ENCODE data around the gene EXOC4. TPM values are rescaled to one million over a fixed set of nuclear protein-coding genes. Genes with fewer than 3 reads are reported as not detected.

The EXOC4 gene
- total and polyA plus RNA-seq, 2 of the 8 experiments (the other 6 are each of a cell fraction or from before 2014, with no cell fraction given): 27.0 to 67.3 TPM

DNA sequence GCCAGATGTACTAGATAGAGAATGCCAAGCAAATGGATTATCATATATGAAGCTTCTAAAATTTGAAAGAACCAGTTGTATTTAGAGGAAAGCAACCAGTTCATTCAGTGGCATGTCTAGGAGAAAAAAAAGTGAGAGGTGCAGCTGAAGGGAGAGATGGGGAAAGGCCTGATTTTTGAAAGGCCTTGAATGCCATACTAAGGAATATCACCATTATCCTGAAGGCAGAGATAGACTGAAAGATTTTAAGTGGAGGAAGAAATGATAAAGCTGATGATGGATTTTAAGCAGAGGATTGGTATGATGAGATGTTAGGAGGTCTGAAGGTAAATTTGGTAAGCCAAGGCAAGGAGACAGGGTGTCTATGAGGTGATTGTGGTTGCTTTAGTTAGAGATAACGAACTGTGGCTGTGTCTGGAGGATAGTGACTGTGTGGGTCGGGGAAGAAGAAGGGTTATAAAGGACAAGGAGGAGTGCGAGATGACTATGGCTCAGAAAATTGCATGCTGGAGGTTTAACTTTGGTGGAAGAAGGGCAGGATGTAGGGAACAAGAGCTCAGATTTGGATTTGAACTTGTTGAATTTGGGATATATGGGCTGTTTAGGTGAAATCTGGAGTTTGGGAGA lies 330.8 kb downstream of the EXOC4 start:
- no peaks in the 10 kb centered on the region for H3K36me3 ChIP-seq (ENCODE audit: control insufficient read depth in 2 of 4, insufficient read depth in 4 of 4, low read length in 3 of 4)
- no peak overlapping the region for H3K4me2 ChIP-seq (ENCODE audit: insufficient read depth in 1 of 2, low read depth in 2 of 2, low read length in 2 of 2)
- H3K9me3 ChIP-seq (ENCODE audit: insufficient read depth in 2 of 2, low read depth in 1 of 2, low read length in 1 of 2): no peaks in the 10 kb centered on the region
- H2BK5ac ChIP-seq (ENCODE audit: low read depth, low read length): 0 out of 2 replicates have a peak overlapping the region, but pooled peaks have one; percentile 42
- POLR2A ChIA-PET (ENCODE audit: partially characterized antibody): no interaction called here
- no peak overlapping the region for H3K23ac ChIP-seq (ENCODE audit: insufficient read length)
- H4K20me1 ChIP-seq (replicated peaks in 1 of 2; ENCODE audit: control insufficient read depth in 1 of 2, insufficient read depth in 2 of 2, low read length in 2 of 2): no peaks in the 10 kb centered on the region
- H3K27me3 ChIP-seq (replicated peaks in 1 of 4; ENCODE audit: control insufficient read depth in 3 of 4, extremely low read depth in 1 of 4, insufficient read depth in 3 of 4, low read length in 3 of 4): no peaks in the 10 kb centered on the region
- H2BK20ac ChIP-seq (ENCODE audit: low read length): no peak overlapping the region
- H3K27ac ChIP-seq (ENCODE audit: low read depth, low read length): no peak overlapping the region
- no peak for FAIRE-seq
- H3K23me2 ChIP-seq (ENCODE audit: low read depth, low read length): no peaks in the 10 kb centered on the region; the same call in 1 of the 2 replicates
- H2AFZ ChIP-seq (ENCODE audit: low read length): no peak overlapping the region
- H2BK15ac ChIP-seq (ENCODE audit: low read length): no peak overlapping the region
- no peaks in the 10 kb centered on the region for H3K79me1 ChIP-seq (ENCODE audit: low read depth, low read length)
- no peak overlapping the region for H4K91ac ChIP-seq (replicated peaks; ENCODE audit: insufficient read length, low read length)
- no peak overlapping the region for H2BK12ac ChIP-seq (ENCODE audit: low read depth, low read length)
- DNase-seq (ENCODE audit: low read depth in 1 of 2, low spot score in 2 of 2): no peak
- H4K8ac ChIP-seq (ENCODE audit: extremely low read depth, insufficient read depth, low read length): no peak overlapping the region
- 95% methylated on average over 3 of the region's 3 CpGs; no CpG with 5 or more reads in 1 of the 2 experiments for WGBS, 2 experiments (ENCODE audit: extremely low coverage in 1 of 2, insufficient coverage in 1 of 2, insufficient read length in 1 of 2, insufficient replicate concordance in 2 of 2, low coverage in 1 of 2, low lambda C conversion rate in 2 of 2, missing lambda C conversion rate in 1 of 2)
- no peak overlapping the region for H3K4me3 ChIP-seq (ENCODE audit: extremely low read depth in 1 of 4, insufficient read depth in 2 of 4, low read depth in 3 of 4, low read length in 4 of 4)
- no peak overlapping the region for H3K14ac ChIP-seq (ENCODE audit: insufficient read length)
- no peak overlapping the region for H3K4ac ChIP-seq (replicated peaks; ENCODE audit: insufficient read length, low read depth, low read length)
- H2AK5ac ChIP-seq (ENCODE audit: low read depth, low read length): no peak overlapping the region
- H3K56ac ChIP-seq (replicated peaks; ENCODE audit: insufficient read length, low read depth, low read length): no peak overlapping the region
- H3K18ac ChIP-seq (ENCODE audit: extremely low read depth, low read length): no peak overlapping the region
- H2BK120ac ChIP-seq (replicated peaks; ENCODE audit: low read depth, low read length): no peak overlapping the region
- H3K79me2 ChIP-seq (ENCODE audit: control insufficient read depth in 1 of 2, insufficient read depth in 2 of 2, low read length in 2 of 2): no peaks in the 10 kb centered on the region
- H3K4me1 ChIP-seq (replicated peaks in 1 of 4; ENCODE audit: control insufficient read depth in 3 of 4, insufficient read depth in 4 of 4, low read length in 3 of 4): no peaks in the 10 kb centered on the region; a peak in 1 of 7 replicates
- H4K5ac ChIP-seq (ENCODE audit: insufficient read length, low read depth, low read length): no peak overlapping the region
- CTCF ChIA-PET (ENCODE audit: partially characterized antibody): interaction anchor here (0.6 to 1.7 kb wide), 3 partner anchors 10 to 309 kb away, joined by 3 to 8 read pairs (median 6); no protein-coding TSS in a partner anchor
- H3K9ac ChIP-seq (replicated peaks in 1 of 4; ENCODE audit: extremely low read depth in 1 of 4, low read depth in 3 of 4, low read length in 3 of 4): no peak overlapping the region
- no peak for TF ChIP-seq KDM5A (IDR thresholded peaks at IDR 0.05; ENCODE audit: low read length)
- TF ChIP-seq EP300 (IDR thresholded peaks at IDR 0.05; ENCODE audit: borderline replicate concordance in 1 of 2, low read depth in 2 of 2, low read length in 2 of 2): no peak
- TF ChIP-seq, protein P1, sequence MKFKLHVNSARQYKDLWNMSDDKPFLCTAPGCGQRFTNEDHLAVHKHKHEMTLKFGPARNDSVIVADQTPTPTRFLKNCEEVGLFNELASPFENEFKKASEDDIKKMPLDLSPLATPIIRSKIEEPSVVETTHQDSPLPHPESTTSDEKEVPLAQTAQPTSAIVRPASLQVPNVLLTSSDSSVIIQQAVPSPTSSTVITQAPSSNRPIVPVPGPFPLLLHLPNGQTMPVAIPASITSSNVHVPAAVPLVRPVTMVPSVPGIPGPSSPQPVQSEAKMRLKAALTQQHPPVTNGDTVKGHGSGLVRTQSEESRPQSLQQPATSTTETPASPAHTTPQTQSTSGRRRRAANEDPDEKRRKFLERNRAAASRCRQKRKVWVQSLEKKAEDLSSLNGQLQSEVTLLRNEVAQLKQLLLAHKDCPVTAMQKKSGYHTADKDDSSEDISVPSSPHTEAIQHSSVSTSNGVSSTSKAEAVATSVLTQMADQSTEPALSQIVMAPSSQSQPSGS (IDR thresholded peaks at IDR 0.05; ENCODE audit: low read length): no peak
- no peak for TF ChIP-seq TBP (IDR thresholded peaks at IDR 0.05; ENCODE audit: low read depth, low read length)
- no peak for TF ChIP-seq TEAD4 (IDR thresholded peaks at IDR 0.05; ENCODE audit: low read depth, low read length)
- TF ChIP-seq SP4 (IDR thresholded peaks at IDR 0.05; ENCODE audit: low read length): no peak
- no peak for TF ChIP-seq CHD1 (IDR thresholded peaks at IDR 0.05; ENCODE audit: low read depth, low read length)
- TF ChIP-seq PHF8 (conservative IDR thresholded peaks at IDR 0.05; ENCODE audit: low read depth, low read length): no peak
- TF ChIP-seq SIX5 (IDR thresholded peaks at IDR 0.05; ENCODE audit: low read depth, low read length): no peak
- no peak for TF ChIP-seq GABPA (IDR thresholded peaks at IDR 0.05; ENCODE audit: borderline replicate concordance, insufficient read depth, low read length)
- no peak for TF ChIP-seq RBBP5 (IDR thresholded peaks at IDR 0.05; ENCODE audit: borderline replicate concordance, low read depth, low read length)
- no peak for TF ChIP-seq SP2 (IDR thresholded peaks at IDR 0.05; ENCODE audit: low read length)
